GM23338 (cell line): ENCODE results near the gene S100A14. TPM values are rescaled to one million over a fixed set of nuclear protein-coding genes. Genes with fewer than 3 reads are reported as not detected.

Experiments
- ATAC-seq: fragments of 200-7000 bp; cut with Tn5 transposase; 3 replicates; pipeline ENCODE4 v1.9.1; 2020
- DNase-seq: peaks from one replicate; pipeline ENCODE4 v3.0.0-alpha.2; 2015; ENCODE audit warnings: low spot score
- H2AFZ ChIP-seq: fragments of 200-600 bp; sonication (generic); 2 replicates; pipeline ENCODE4 v1.8.0; 2016; ENCODE audit warnings: antibody characterized with exemption, mild to moderate bottlenecking, moderate library complexity
- H3F3A ChIP-seq: fragments of 200-600 bp; sonication (generic); replicated peaks from 2 replicates; pipeline ENCODE4 v1.8.0; 2017; ENCODE audit warnings: antibody characterized with exemption, mixed run types, low read depth
- H3K27ac ChIP-seq: fragments of 200-600 bp; sonication (generic); 2 replicates; pipeline ENCODE4 v1.6.1; 2016; ENCODE audit warnings: low read depth
- H3K27me3 ChIP-seq: fragments of 200-600 bp; sonication (generic); 2 replicates; pipeline ENCODE4 v1.8.0; 2016; ENCODE audit warnings: mild to moderate bottlenecking, mixed run types, moderate library complexity; ENCODE audit not compliant: insufficient read depth
- H3K36me3 ChIP-seq: fragments of 200-600 bp; sonication (generic); 2 replicates; pipeline ENCODE4 v1.8.0; 2016; ENCODE audit warnings: mild to moderate bottlenecking; ENCODE audit not compliant: insufficient read depth
- H3K4me1 ChIP-seq: fragments of 200-600 bp; sonication (generic); 2 replicates; pipeline ENCODE4 v1.8.0; 2016; ENCODE audit warnings: mild to moderate bottlenecking, moderate library complexity; ENCODE audit not compliant: insufficient read depth
- H3K4me2 ChIP-seq: fragments of 200-600 bp; sonication (generic); 2 replicates; pipeline ENCODE4 v1.7.1; 2017; ENCODE audit warnings: mixed run types
- H3K4me3 ChIP-seq: fragments of 200-600 bp; sonication (generic); 2 replicates; pipeline ENCODE4 v1.6.1; 2016; ENCODE audit warnings: mixed run types
- H3K79me2 ChIP-seq: fragments of 200-600 bp; sonication (generic); replicated peaks from 2 replicates; pipeline ENCODE4 v1.8.0; 2017; ENCODE audit warnings: mild to moderate bottlenecking; ENCODE audit not compliant: insufficient read depth
- H3K9me2 ChIP-seq: fragments of 200-600 bp; sonication (generic); 2 replicates; pipeline ENCODE4 v1.8.0; 2017; ENCODE audit not compliant: insufficient read depth
- H4K20me1 ChIP-seq: fragments of 200-600 bp; sonication (generic); replicated peaks from 2 replicates; pipeline ENCODE4 v1.8.0; 2017; ENCODE audit warnings: mild to moderate bottlenecking; ENCODE audit not compliant: insufficient read depth
- H3K27ac Mint-ChIP-seq: 2 replicates; pipeline ENCODE4 v1.8.0; 2020; ENCODE audit warnings: inconsistent platforms, mild to moderate bottlenecking, moderate library complexity, mixed read lengths
- H3K27me3 Mint-ChIP-seq: 3 replicates; pipeline ENCODE4 v1.8.0; 2022; ENCODE audit warnings: low read depth, mild to moderate bottlenecking, moderate library complexity, mixed read lengths, inconsistent platforms; ENCODE audit not compliant: insufficient read depth, poor library complexity
- H3K36me3 Mint-ChIP-seq: 3 replicates; pipeline ENCODE4 v1.8.0; 2021; ENCODE audit warnings: low read depth, mild to moderate bottlenecking, inconsistent platforms, moderate library complexity, mixed read lengths
- H3K4me1 Mint-ChIP-seq: 3 replicates; pipeline ENCODE4 v1.8.0; 2020; ENCODE audit warnings: mild to moderate bottlenecking, inconsistent platforms, mixed read lengths
- H3K4me3 Mint-ChIP-seq: 3 replicates; pipeline ENCODE4 v1.8.0; 2021; ENCODE audit warnings: moderate library complexity, mild to moderate bottlenecking, inconsistent platforms, mixed read lengths
- H3K9me3 Mint-ChIP-seq: 3 replicates; pipeline ENCODE4 v1.8.0; 2020; ENCODE audit warnings: moderate library complexity, mild to moderate bottlenecking, inconsistent platforms, mixed read lengths
- CREB1 ChIP-seq: fragments of 250-450 bp; sonication (Bioruptor Pico); IDR thresholded peaks from 2 replicates; pipeline ENCODE4 v1.5.0; 2020; ENCODE audit warnings: low read depth, mild to moderate bottlenecking, moderate library complexity
- CTCF ChIP-seq, 2 experiments: fragments of 200-600 bp in 1 of 2; sonication (generic) in 1 of 2; conservative IDR thresholded peaks; 2 replicates each; pipeline versions ENCODE4 v1.5.1 to v1.6.1; 2016 to 2017; ENCODE audit warnings: antibody characterized with exemption in 2 of 2, low read depth in 2 of 2, mild to moderate bottlenecking in 2 of 2, moderate library complexity in 1 of 2
- ETS1 ChIP-seq: IDR thresholded peaks from 2 replicates; pipeline ENCODE4 v1.6.1; 2016; ENCODE audit warnings: antibody characterized with exemption
- EZH2 ChIP-seq: fragments of 200-600 bp; sonication (generic); IDR thresholded peaks from one replicate; pipeline ENCODE4 v1.8.0; 2017; ENCODE audit warnings: antibody characterized with exemption, mild to moderate bottlenecking, low read depth; ENCODE audit not compliant: unreplicated experiment
- EZH2phosphoT487 ChIP-seq: fragments of 200-600 bp; sonication (generic); IDR thresholded peaks from one replicate; pipeline ENCODE4 v1.8.1; 2018; ENCODE audit warnings: antibody characterized with exemption; ENCODE audit not compliant: unreplicated experiment
- NANOG ChIP-seq: IDR thresholded peaks from 2 replicates; pipeline ENCODE4 v1.6.1; 2016; ENCODE audit warnings: antibody characterized with exemption, borderline replicate concordance
- POLR2AphosphoS5 ChIP-seq: IDR thresholded peaks from 2 replicates; pipeline ENCODE4 v1.6.1; 2016; ENCODE audit warnings: antibody characterized with exemption, low read depth
- REST ChIP-seq: IDR thresholded peaks from one replicate; pipeline ENCODE4 v1.6.1; 2018; ENCODE audit warnings: antibody characterized with exemption; ENCODE audit not compliant: unreplicated experiment
- ZNF114 ChIP-seq: fragments of 250-450 bp; sonication (Bioruptor Pico); IDR thresholded peaks from 2 replicates; pipeline ENCODE4 v1.5.0; 2020; ENCODE audit warnings: mild to moderate bottlenecking, moderate library complexity
- ZNF462 ChIP-seq: fragments of 250-450 bp; sonication (Bioruptor Pico); IDR thresholded peaks from 2 replicates; pipeline ENCODE4 v1.5.0; 2020; ENCODE audit warnings: mild to moderate bottlenecking, moderate library complexity
- polyA plus RNA-seq: library from polyadenylated mRNA; unstranded; fragments of >200 nt; fragmentation: Nextera tagmentation; extraction: Ambion mirVana; gene quantifications from 2 replicates; pipeline ENCODE4 v1.2.1, GENCODE V29; 2016
- total RNA-seq: library from RNA; depleted of rRNA; stranded (reverse); fragments of >200 nt; shearing (Covaris generic); gene quantifications from 2 replicates; pipeline ENCODE4 v1.2.3, GENCODE V29; 2014

Gene S100A14
- total and polyA plus RNA-seq, 2 experiments from 2014 or later: 0.28 to 0.53 TPM

GRCh38 chr1:153614906-153615305, 1.2 kb downstream of the S100A14 start:
- DNase-seq: no peak
- no peak for TF ChIP-seq ETS1
- TF ChIP-seq NANOG: no peak
- TF ChIP-seq ZNF462 (CRISPR knock-in tag): no peak
- no peak for TF ChIP-seq CTCF (conservative IDR thresholded peaks at IDR 0.05; ENCODE audit: low read depth in 2 of 2)
- no peak for TF ChIP-seq CREB1 (CRISPR knock-in tag)
- no peak for TF ChIP-seq ZNF114
- TF ChIP-seq EZH2: no peak
- no peak for TF ChIP-seq REST
- TF ChIP-seq POLR2AphosphoS5: no peak
- TF ChIP-seq EZH2phosphoT487: no peak
- ATAC-seq: no peak
- H3K4me3 Mint-ChIP-seq: no peak overlapping the region
- H3K36me3 Mint-ChIP-seq: peaks cover 11% of the 10 kb centered on the region; the same call in 2 of the 3 replicates
- Histone ChIP-seq H3K27me3 (no peaks in the 10 kb centered on the region), H2AFZ (no peak overlapping the region), H3K9me2 (no peaks in the 10 kb centered on the region), H3K79me2 (no peaks in the 10 kb centered on the region), H3F3A (no peaks in the 10 kb centered on the region), H3K4me1 (peaks cover 11% of the 10 kb centered on the region), H3K36me3 (no peaks in the 10 kb centered on the region), H3K27ac (no peak overlapping the region), H3K4me2 (no peak overlapping the region), H4K20me1 (no peaks in the 10 kb centered on the region), H3K4me3 (no peak overlapping the region)
- H3K27ac Mint-ChIP-seq: no peak overlapping the region
- peaks cover 14% of the 10 kb centered on the region for H3K27me3 Mint-ChIP-seq
- peaks cover 38% of the 10 kb centered on the region for H3K4me1 Mint-ChIP-seq
- no peaks in the 10 kb centered on the region for H3K9me3 Mint-ChIP-seq
